CD4-positive, alpha-beta T cell (primary cell): ENCODE measurements around the gene TNF. TPM values are rescaled to one million over a fixed set of nuclear protein-coding genes. Genes with fewer than 3 reads are reported as not detected.

Experiments used
- ATAC-seq: fragments of 200-7000 bp; cut with Tn5 transposase; one replicate; pipeline ENCODE4 v1.10.0; 2022; ENCODE audit warnings: mild to moderate bottlenecking; ENCODE audit not compliant: poor library complexity
- CTCF ChIA-PET: fragments of 350-600 bp; sonication (Branson Sonifier 250); formaldehyde crosslinking; loops from one replicate; lab custom pipeline; 2021; ENCODE audit warnings: antibody characterized with exemption, inconsistent platforms; lab: Charles Lee
- POLR2A ChIA-PET: fragments of 350-600 bp; sonication (Branson Sonifier 250); formaldehyde crosslinking; loops from one replicate; lab custom pipeline; 2021; ENCODE audit warnings: antibody characterized with exemption, inconsistent platforms; lab: Charles Lee
- DNase-seq, 14 experiments: peaks; one replicate each; pipeline ENCODE4 v3.0.0-alpha.2; 2013 to 2020; ENCODE audit warnings: mixed read lengths in 2 of 14
- H3K27ac ChIP-seq, 2 donors: one replicate each; pipeline versions ENCODE4 v1.5.1 to v1.7.0; 2013; ENCODE audit warnings: low read length in 2 of 2, low read depth in 1 of 2, mild to moderate bottlenecking in 1 of 2
- H3K27me3 ChIP-seq, 2 experiments: 1 replicate in 1 of 2; 2 replicates in 1 of 2; pipeline versions ENCODE4 v1.6.1 to v1.7.0; 2013; ENCODE audit warnings: low read length in 2 of 2, control low read depth in 1 of 2, mild to moderate bottlenecking in 1 of 2, moderate library complexity in 1 of 2; ENCODE audit not compliant: insufficient read depth in 2 of 2, control insufficient read depth in 1 of 2
- H3K36me3 ChIP-seq: one replicate; pipeline ENCODE4 v1.6.1; 2013; ENCODE audit warnings: low read length, control low read depth; ENCODE audit not compliant: insufficient read depth
- H3K4me1 ChIP-seq: one replicate; pipeline ENCODE4 v1.6.1; 2013; ENCODE audit warnings: low read length, control low read depth; ENCODE audit not compliant: insufficient read depth
- H3K4me3 ChIP-seq: one replicate; pipeline ENCODE4 v1.5.1; 2013; ENCODE audit warnings: mild to moderate bottlenecking, low read length, moderate library complexity
- H3K9me3 ChIP-seq, 2 experiments: 1 replicate in 1 of 2; 2 replicates in 1 of 2; pipeline versions ENCODE4 v1.6.1 to v1.7.0; 2013; ENCODE audit warnings: low read length in 2 of 2, mild to moderate bottlenecking in 2 of 2, control low read depth in 1 of 2, moderate library complexity in 1 of 2; ENCODE audit not compliant: control insufficient read depth in 1 of 2, insufficient read depth in 1 of 2
- H3K27ac Mint-ChIP-seq: one replicate; pipeline ENCODE4 v1.8.0; 2020; ENCODE audit warnings: mixed read lengths
- H3K27me3 Mint-ChIP-seq: one replicate; pipeline ENCODE4 v1.8.0; 2021; ENCODE audit warnings: mixed read lengths
- H3K36me3 Mint-ChIP-seq: one replicate; pipeline ENCODE4 v1.8.0; 2021; ENCODE audit warnings: low read depth, mixed read lengths
- H3K4me1 Mint-ChIP-seq: one replicate; pipeline ENCODE4 v1.8.0; 2021; ENCODE audit warnings: low read depth, mixed read lengths
- H3K4me3 Mint-ChIP-seq: one replicate; pipeline ENCODE4 v1.8.0; 2020; ENCODE audit warnings: mild to moderate bottlenecking, mixed read lengths
- H3K9me3 Mint-ChIP-seq: one replicate; pipeline ENCODE4 v1.8.0; 2020; ENCODE audit warnings: mixed read lengths
- intact Hi-C, 2 experiments: fragments of 100-400 bp; cut with DNase I in 1 of 2; cut with micrococcal nuclease in 1 of 2; formaldehyde crosslinking; loops; one replicate each; pipeline versions ENCODE4 v1.15.1 to v1.9.0; 2023 to 2025; cut with DNase I, micrococcal nuclease
- total RNA-seq, 174 experiments: library from RNA in 2 of 174; stranded (reverse) in 2 of 174; gene quantifications; one replicate each; pipeline ENCODE4 v1.2.3 and lab custom pipeline; 2021 to 2026
- TF ChIP-seq, protein P1 (sequence below): fragments of 200-600 bp; IDR thresholded peaks from one replicate; pipeline ENCODE4 v1.8.0; 2022; ENCODE audit warnings: antibody characterized with exemption, mild to moderate bottlenecking

The TNF gene
- total RNA-seq, 2 experiments from 2014 or later = 33.1 to 34.2 TPM

DNA sequence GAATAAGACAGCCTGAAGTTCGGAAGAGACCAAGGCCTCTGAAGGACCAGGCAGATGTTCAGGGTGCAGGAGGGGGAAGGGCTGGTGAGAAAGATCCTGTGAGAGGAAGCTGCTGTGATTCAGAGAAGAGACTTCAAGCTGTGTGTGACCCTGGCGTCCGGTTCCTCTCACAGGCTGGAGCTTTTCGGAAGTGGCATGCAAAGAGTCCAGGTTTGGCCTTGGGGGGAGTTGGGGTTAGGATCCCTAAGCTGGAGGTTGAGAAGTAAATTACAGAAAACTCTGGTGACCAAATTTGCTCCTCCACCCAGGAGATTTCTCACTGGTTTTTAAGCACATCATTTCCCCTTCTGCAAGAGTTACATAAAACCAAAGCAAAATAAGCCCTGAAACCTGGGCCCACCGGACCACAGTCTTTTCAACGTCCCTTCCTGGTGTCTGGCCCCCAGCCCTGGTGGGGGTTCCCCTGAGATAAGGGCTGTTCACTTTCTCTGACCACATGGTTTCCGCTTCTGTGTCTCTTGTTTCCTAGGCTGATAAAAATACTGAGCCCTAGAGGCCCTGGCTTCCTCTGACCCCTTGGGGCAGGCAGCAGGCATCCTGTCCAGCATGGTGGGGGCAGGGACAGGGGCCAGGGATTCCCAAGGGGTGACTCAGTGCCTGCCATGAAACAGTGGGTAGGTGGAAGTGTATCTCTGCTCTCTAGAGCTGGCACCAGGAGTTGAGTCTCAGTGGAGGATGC lies 15.2 kb upstream of the TNF start:
- H3K27ac Mint-ChIP-seq = peak overlapping the region; percentile 90
- ATAC-seq (peak; percentile 58), DNase-seq (peak in 7 of 14 experiments; percentile 29 to 81 (median 65))
- intact Hi-C loops = loop anchor here in 1 of 2 experiments (1.0 to 2.0 kb wide), 3 partner anchors 8 to 21 kb away; partner anchors contain the start of gene LTA
- CTCF ChIA-PET = interaction anchor here (0.9 to 6.2 kb wide), 5 partner anchors 9 to 38 kb away, joined by 3 to 32 read pairs (median 8); partner anchors contain the start of gene LTB
- peaks cover 47% of the 10 kb centered on the region for H3K36me3 Mint-ChIP-seq
- H3K9me3 Mint-ChIP-seq = no peaks in the 10 kb centered on the region
- Histone ChIP-seq H3K27ac (peak overlapping the region; percentile 63 to 74), H3K4me3 (peak overlapping the region; percentile 44), H3K36me3 (peaks cover 28% of the 10 kb centered on the region), H3K4me1 (peaks cover 72% of the 10 kb centered on the region), H3K27me3 (no peaks in the 10 kb centered on the region), H3K9me3 (no peaks in the 10 kb centered on the region)
- TF ChIP-seq, protein P1, sequence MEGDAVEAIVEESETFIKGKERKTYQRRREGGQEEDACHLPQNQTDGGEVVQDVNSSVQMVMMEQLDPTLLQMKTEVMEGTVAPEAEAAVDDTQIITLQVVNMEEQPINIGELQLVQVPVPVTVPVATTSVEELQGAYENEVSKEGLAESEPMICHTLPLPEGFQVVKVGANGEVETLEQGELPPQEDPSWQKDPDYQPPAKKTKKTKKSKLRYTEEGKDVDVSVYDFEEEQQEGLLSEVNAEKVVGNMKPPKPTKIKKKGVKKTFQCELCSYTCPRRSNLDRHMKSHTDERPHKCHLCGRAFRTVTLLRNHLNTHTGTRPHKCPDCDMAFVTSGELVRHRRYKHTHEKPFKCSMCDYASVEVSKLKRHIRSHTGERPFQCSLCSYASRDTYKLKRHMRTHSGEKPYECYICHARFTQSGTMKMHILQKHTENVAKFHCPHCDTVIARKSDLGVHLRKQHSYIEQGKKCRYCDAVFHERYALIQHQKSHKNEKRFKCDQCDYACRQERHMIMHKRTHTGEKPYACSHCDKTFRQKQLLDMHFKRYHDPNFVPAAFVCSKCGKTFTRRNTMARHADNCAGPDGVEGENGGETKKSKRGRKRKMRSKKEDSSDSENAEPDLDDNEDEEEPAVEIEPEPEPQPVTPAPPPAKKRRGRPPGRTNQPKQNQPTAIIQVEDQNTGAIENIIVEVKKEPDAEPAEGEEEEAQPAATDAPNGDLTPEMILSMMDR = no peak
- POLR2A ChIA-PET = interaction anchor here (1.1 to 34.9 kb wide), 5 partner anchors 9 to 303 kb away, joined by 3 to 1160 read pairs (median 10); partner anchors contain the start of genes LST1, LTA, LTB and NCR3
- no peaks in the 10 kb centered on the region for H3K27me3 Mint-ChIP-seq
- peaks cover 62% of the 10 kb centered on the region for H3K4me1 Mint-ChIP-seq
- peak overlapping the region; percentile 82 for H3K4me3 Mint-ChIP-seq

DNA sequence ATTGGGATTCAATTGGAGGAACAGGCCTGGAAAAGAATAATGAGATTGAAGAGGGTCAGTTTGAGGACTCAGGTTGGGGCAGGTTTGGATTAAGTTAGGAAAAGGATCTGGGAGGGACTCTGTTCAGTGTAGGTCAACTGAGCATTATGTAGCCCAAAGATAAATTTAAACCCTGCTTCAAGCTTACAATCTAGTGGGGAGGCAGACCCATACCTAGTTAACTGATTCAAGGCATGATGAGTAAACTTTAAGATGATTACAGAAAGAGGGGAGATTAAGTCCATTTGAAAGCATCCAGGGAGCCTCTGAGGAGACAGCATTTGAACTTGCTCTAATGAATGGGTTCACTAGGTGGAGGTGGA lies 14.7 kb upstream of the TNF start:
- ATAC-seq (no peak), DNase-seq (no peak)
- Mint-ChIP-seq H3K27ac (peak overlapping the region; percentile 90), H3K4me3 (peak overlapping the region; percentile 82), H3K9me3 (no peaks in the 10 kb centered on the region), H3K27me3 (no peaks in the 10 kb centered on the region), H3K4me1 (peaks cover 67% of the 10 kb centered on the region), H3K36me3 (peaks cover 53% of the 10 kb centered on the region)
- TF ChIP-seq, protein P1 = no peak
- Histone ChIP-seq H3K4me3 (no peak overlapping the region), H3K27me3 (no peaks in the 10 kb centered on the region), H3K9me3 (no peaks in the 10 kb centered on the region), H3K4me1 (peaks cover 76% of the 10 kb centered on the region), H3K36me3 (peaks cover 28% of the 10 kb centered on the region), H3K27ac (peak overlapping the region; percentile 35 to 74)
- POLR2A ChIA-PET = interaction anchor here (1.1 to 34.9 kb wide), 3 partner anchors 10 to 302 kb away, joined by 3 to 1160 read pairs (median 8); partner anchors contain the start of genes LST1, LTA, LTB and NCR3
- CTCF ChIA-PET = interaction anchor here (2.4 to 6.2 kb wide), 3 partner anchors 9 to 37 kb away, joined by 8 to 32 read pairs (median 11); no protein-coding TSS in a partner anchor
- intact Hi-C loops = loop anchor here in 1 of 2 experiments (1.0 kb wide), 1 partner anchor 8 kb away; no protein-coding TSS in a partner anchor

DNA sequence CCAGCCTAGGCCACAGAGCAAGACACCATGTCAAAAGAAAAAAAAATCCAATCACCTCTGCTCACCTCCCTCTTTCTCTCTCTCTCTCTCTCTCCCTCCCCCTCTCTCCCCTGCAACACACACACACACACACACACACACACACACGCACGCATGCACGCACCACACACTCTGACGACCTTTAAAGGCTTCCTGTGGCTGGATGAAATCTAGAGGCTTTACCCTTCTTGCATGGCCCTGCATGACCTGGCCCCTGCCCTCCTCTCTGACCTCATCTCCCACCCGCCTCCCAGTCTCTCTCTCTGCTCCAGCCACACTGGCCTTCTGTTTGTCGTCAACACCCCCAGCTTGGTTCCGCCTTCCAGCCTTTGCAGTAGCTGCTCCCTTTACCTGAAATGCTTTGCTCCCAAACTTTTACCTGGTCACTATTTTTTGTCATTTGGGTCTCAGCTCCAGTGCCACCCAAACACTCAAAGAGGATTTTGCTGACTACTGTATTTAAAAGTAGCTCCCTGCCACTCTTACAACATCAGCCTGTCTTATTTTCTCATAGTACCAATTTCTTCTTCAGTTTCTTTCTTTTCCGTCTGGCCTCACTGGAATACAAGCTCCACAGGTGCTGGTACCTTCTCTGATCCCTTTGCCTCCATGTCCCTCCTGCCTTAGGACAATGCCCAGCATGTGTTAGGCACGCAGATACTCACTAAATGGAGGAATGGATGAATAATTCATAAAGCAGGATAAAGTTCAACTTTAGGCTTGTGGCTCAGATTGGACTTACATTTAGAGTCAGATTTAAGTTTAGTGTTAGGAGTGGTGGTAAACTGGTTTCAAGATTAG lies 7.6 kb upstream of the TNF start:
- Mint-ChIP-seq H3K27ac (peak overlapping the region; percentile 95), H3K4me3 (peak overlapping the region; percentile 65), H3K27me3 (no peaks in the 10 kb centered on the region), H3K36me3 (peaks cover 43% of the 10 kb centered on the region), H3K4me1 (peaks cover 81% of the 10 kb centered on the region), H3K9me3 (no peaks in the 10 kb centered on the region)
- H3K27ac ChIP-seq = peak overlapping the region; percentile 78 to 88
- H3K36me3 ChIP-seq = peaks cover 15% of the 10 kb centered on the region
- H3K9me3 ChIP-seq = no peaks in the 10 kb centered on the region
- DNase-seq (peak in 5 of 14 experiments; percentile 46 to 70 (median 58)), ATAC-seq (no peak)
- no peaks in the 10 kb centered on the region for H3K27me3 ChIP-seq
- ChIA-PET CTCF (interaction anchor here (0.9 to 4.3 kb wide), 8 partner anchors 9 to 31 kb away, joined by 3 to 38 read pairs (median 6); partner anchors contain the start of genes DDX39B and LST1), POLR2A (interaction anchor here (1.0 to 34.9 kb wide), 5 partner anchors 10 to 94 kb away, joined by 3 to 1160 read pairs (median 10); partner anchors contain the start of genes DDX39B, LST1, LTA and LTB)
- H3K4me3 ChIP-seq = no peak overlapping the region
- TF ChIP-seq, protein P1 = no peak
- intact Hi-C loops = loop anchor here in 1 of 2 experiments (1.0 kb wide), 1 partner anchor 7 kb away; no protein-coding TSS in a partner anchor
- H3K4me1 ChIP-seq = peaks cover 78% of the 10 kb centered on the region
